Measurements from ENCODE around the gene KIAA1549.
"Not testable (repeated sequence)": the region's sequence is repeated elsewhere in the genome, so short reads cannot be mapped to it uniquely, and the experiment has no call there.

The KIAA1549 gene

GRCh38 chr7:138941545-138941944, 39.6 kb downstream of the KIAA1549 start:
- no peak for DNase-seq

- not testable (repeated sequence) for DNase-seq
Observed at GRCh38 chr7:138940602-138941001, 40.6 kb downstream of the KIAA1549 start.

- no peak for DNase-seq
Observed at GRCh38 chr7:138937484-138937883, 43.7 kb downstream of the KIAA1549 start.

- DNase-seq, result peak; percentile 34
Observed at GRCh38 chr7:138935465-138936011, 45.7 kb downstream of the KIAA1549 start.

GRCh38 chr7:138934861-138935260, 46.3 kb downstream of the KIAA1549 start:
- no peak for DNase-seq

GRCh38 chr7:138934367-138934766, 46.8 kb downstream of the KIAA1549 start:
- DNase-seq, result no peak

GRCh38 chr7:138932870-138933269, 48.3 kb downstream of the KIAA1549 start:
- DNase-seq, result no peak

GRCh38 chr7:138932427-138932826, 48.8 kb downstream of the KIAA1549 start:
- no peak for DNase-seq

- DNase-seq, result no peak
Observed at GRCh38 chr7:138929969-138930368, 51.2 kb downstream of the KIAA1549 start.

- no peak for DNase-seq
Observed at GRCh38 chr7:138926241-138926612, 55.0 kb downstream of the KIAA1549 start.

- no peak for DNase-seq
Observed at GRCh38 chr7:138924501-138925225, 56.5 kb downstream of the KIAA1549 start.

- no peak for DNase-seq
Observed at GRCh38 chr7:138921277-138921676, 59.9 kb downstream of the KIAA1549 start.

- DNase-seq, result no peak
Observed at GRCh38 chr7:138919911-138920310, 61.3 kb downstream of the KIAA1549 start.

- DNase-seq, result no peak
Observed at GRCh38 chr7:138919216-138919615, 62.0 kb downstream of the KIAA1549 start.

- no peak for DNase-seq
Observed at GRCh38 chr7:138918756-138919155, 62.4 kb downstream of the KIAA1549 start.

- DNase-seq, result no peak
Observed at GRCh38 chr7:138918176-138918575, 63.0 kb downstream of the KIAA1549 start.

GRCh38 chr7:138917771-138918170, 63.4 kb downstream of the KIAA1549 start:
- DNase-seq, result no peak

- no peak for DNase-seq
Observed at GRCh38 chr7:138916731-138917130, 64.5 kb downstream of the KIAA1549 start.

GRCh38 chr7:138916275-138916674, 64.9 kb downstream of the KIAA1549 start:
- no peak for DNase-seq

GRCh38 chr7:138913783-138914182, 67.4 kb downstream of the KIAA1549 start:
- DNase-seq, result no peak

GRCh38 chr7:138911007-138911406, 70.2 kb downstream of the KIAA1549 start:
- no peak for DNase-seq

- no peak for DNase-seq
Observed at GRCh38 chr7:138907850-138908249, 73.3 kb downstream of the KIAA1549 start.

GRCh38 chr7:138907201-138907847, 73.9 kb downstream of the KIAA1549 start:
- DNase-seq, result no peak

- no peak for DNase-seq
Observed at GRCh38 chr7:138903859-138904435, 77.2 kb downstream of the KIAA1549 start.

All from amniotic stem cell (primary cell).